H9 (cell line): Measurements from ENCODE around the gene TRAP1. TPM values are rescaled to one million over a fixed set of nuclear protein-coding genes. Genes with fewer than 3 reads are reported as not detected.

Experiments
- DNase-seq: peaks from one replicate; pipeline ENCODE4 v3.0.0-alpha.2; 2017
- H2AFZ ChIP-seq: one replicate; pipeline ENCODE4 v1.6.1; 2013; ENCODE audit warnings: mild to moderate bottlenecking, low read length, control low read depth, moderate library complexity
- H2AK5ac ChIP-seq: 2 replicates; pipeline ENCODE4 v1.6.1; 2013; ENCODE audit warnings: low read length, control low read depth, mixed read lengths; ENCODE audit not compliant: insufficient read length
- H2BK120ac ChIP-seq: one replicate; pipeline ENCODE4 v1.6.1; 2013; ENCODE audit warnings: low read depth, mild to moderate bottlenecking, low read length, control low read depth, inconsistent platforms; ENCODE audit not compliant: poor library complexity, severe bottlenecking
- H2BK12ac ChIP-seq: 2 replicates; pipeline ENCODE4 v1.6.1; 2013; ENCODE audit warnings: low read length, control low read depth, mixed read lengths, low read depth; ENCODE audit not compliant: insufficient read length
- H2BK15ac ChIP-seq: 2 replicates; pipeline ENCODE4 v1.6.1; 2013; ENCODE audit warnings: low read depth, low read length, control low read depth
- H2BK20ac ChIP-seq: one replicate; pipeline ENCODE4 v1.6.1; 2013; ENCODE audit warnings: low read depth, mild to moderate bottlenecking, low read length, control low read depth, inconsistent platforms; ENCODE audit not compliant: poor library complexity, severe bottlenecking
- H2BK5ac ChIP-seq: 2 replicates; pipeline ENCODE4 v1.6.1; 2013; ENCODE audit warnings: low read length, control low read depth, mixed read lengths; ENCODE audit not compliant: insufficient read length
- H3K14ac ChIP-seq: 2 replicates; pipeline ENCODE4 v1.6.1; 2013; ENCODE audit warnings: low read length, control low read depth; ENCODE audit not compliant: insufficient read depth
- H3K18ac ChIP-seq: 2 replicates; pipeline ENCODE4 v1.6.1; 2013; ENCODE audit warnings: low read depth, mild to moderate bottlenecking, mixed read lengths, low read length, control low read depth; ENCODE audit not compliant: insufficient read length
- H3K23ac ChIP-seq: 2 replicates; pipeline ENCODE4 v1.6.1; 2013; ENCODE audit warnings: low read length, control low read depth, mixed read lengths, low read depth; ENCODE audit not compliant: insufficient read length
- H3K23me2 ChIP-seq: 2 replicates; pipeline ENCODE4 v1.6.1; 2013; ENCODE audit warnings: low read depth, mild to moderate bottlenecking, mixed read lengths, low read length, control low read depth; ENCODE audit not compliant: insufficient read length, poor library complexity, severe bottlenecking
- H3K27ac ChIP-seq: 2 replicates; pipeline ENCODE4 v1.5.1; 2013; ENCODE audit warnings: low read length, control low read depth, mixed read lengths, low read depth; ENCODE audit not compliant: insufficient read length
- H3K27me3 ChIP-seq: 2 replicates; pipeline ENCODE4 v1.6.1; 2013; ENCODE audit warnings: low read length, control low read depth, inconsistent platforms; ENCODE audit not compliant: insufficient read depth
- H3K4ac ChIP-seq: 2 replicates; pipeline ENCODE4 v1.6.1; 2013; ENCODE audit warnings: low read depth, mild to moderate bottlenecking, control low read depth, inconsistent platforms, low read length, moderate library complexity
- H3K4me1 ChIP-seq: 2 replicates; pipeline ENCODE4 v1.6.1; 2013; ENCODE audit warnings: low read length, control low read depth, inconsistent platforms; ENCODE audit not compliant: insufficient read depth
- H3K4me2 ChIP-seq: 2 replicates; pipeline ENCODE4 v1.6.1; 2013; ENCODE audit warnings: low read length, control low read depth, mixed read lengths; ENCODE audit not compliant: insufficient read length, insufficient read depth
- H3K56ac ChIP-seq: 2 replicates; pipeline ENCODE4 v1.6.1; 2013; ENCODE audit warnings: low read depth, mild to moderate bottlenecking, mixed read lengths, low read length, control low read depth; ENCODE audit not compliant: insufficient read length
- H3K79me1 ChIP-seq: 2 replicates; pipeline ENCODE4 v1.6.1; 2013; ENCODE audit warnings: low read depth, mild to moderate bottlenecking, moderate library complexity, low read length, control low read depth, inconsistent platforms; ENCODE audit not compliant: insufficient read depth, poor library complexity, severe bottlenecking
- H3K79me2 ChIP-seq: 2 replicates; pipeline ENCODE4 v1.6.1; 2013; ENCODE audit warnings: low read length, control low read depth, inconsistent platforms; ENCODE audit not compliant: insufficient read depth
- H3K9ac ChIP-seq: 2 replicates; pipeline ENCODE4 v1.6.1; 2013; ENCODE audit warnings: low read length, control low read depth, mixed read lengths; ENCODE audit not compliant: insufficient read length; ENCODE audit errors: extremely low read depth
- H3K9me3 ChIP-seq: one replicate; pipeline ENCODE4 v1.6.1; 2013; ENCODE audit warnings: low read depth, low read length, inconsistent platforms; ENCODE audit not compliant: control insufficient read depth
- H3T11ph ChIP-seq: one replicate; pipeline ENCODE4 v1.6.1; 2013; ENCODE audit warnings: mild to moderate bottlenecking, low read length, control low read depth, inconsistent platforms
- H4K20me1 ChIP-seq: one replicate; pipeline ENCODE4 v1.6.1; 2013; ENCODE audit not compliant: control insufficient read depth, insufficient read length, insufficient read depth
- H4K5ac ChIP-seq: 2 replicates; pipeline ENCODE4 v1.6.1; 2013; ENCODE audit warnings: low read depth, mild to moderate bottlenecking, mixed read lengths, low read length, control low read depth; ENCODE audit not compliant: insufficient read length
- H4K8ac ChIP-seq: replicated peaks from 2 replicates; pipeline ENCODE4 v1.6.1; 2013; ENCODE audit warnings: low read length, control low read depth, mixed read lengths, low read depth; ENCODE audit not compliant: insufficient read length
- H4K91ac ChIP-seq: 2 replicates; pipeline ENCODE4 v1.6.1; 2013; ENCODE audit warnings: low read depth, mild to moderate bottlenecking, moderate library complexity, mixed read lengths, low read length, control low read depth; ENCODE audit not compliant: insufficient read length
- H3K27ac Mint-ChIP-seq, 3 experiments: 2 replicates in 2 of 3; 3 replicates in 1 of 3; pipeline ENCODE4 v1.8.0; 2020 to 2021; ENCODE audit warnings: mixed read lengths in 3 of 3, mild to moderate bottlenecking in 1 of 3, moderate library complexity in 1 of 3
- H3K27me3 Mint-ChIP-seq: 2 replicates; pipeline ENCODE4 v1.8.0; 2021; ENCODE audit warnings: low read depth, mild to moderate bottlenecking, moderate library complexity, mixed read lengths
- H3K36me3 Mint-ChIP-seq, 3 experiments: 2 replicates in 2 of 3; 3 replicates in 1 of 3; pipeline ENCODE4 v1.8.0; 2020 to 2021; ENCODE audit warnings: low read depth in 3 of 3, mixed read lengths in 3 of 3; ENCODE audit not compliant: insufficient read depth in 1 of 3
- H3K4me1 Mint-ChIP-seq, 2 experiments: 2 replicates each; pipeline ENCODE4 v1.8.0; 2020; ENCODE audit warnings: mixed read lengths in 2 of 2
- H3K4me3 Mint-ChIP-seq, 2 experiments: 2 replicates in 1 of 2; 3 replicates in 1 of 2; pipeline ENCODE4 v1.8.0; 2020 to 2021; ENCODE audit warnings: mild to moderate bottlenecking in 2 of 2, mixed read lengths in 2 of 2, moderate library complexity in 1 of 2
- H3K9me3 Mint-ChIP-seq, 2 experiments: 2 replicates in 1 of 2; 3 replicates in 1 of 2; pipeline ENCODE4 v1.8.0; 2020; ENCODE audit warnings: mild to moderate bottlenecking in 2 of 2, mixed read lengths in 2 of 2, moderate library complexity in 1 of 2
- CTCF ChIP-seq: fragments of 200-600 bp; sonication (generic); conservative IDR thresholded peaks from 3 replicates; pipeline ENCODE4 v1.8.0; 2021; ENCODE audit warnings: antibody characterized with exemption, mild to moderate bottlenecking
- WGBS: extraction: QIAGEN DNeasy Blood & Tissue Kit; methylation state at CpG from one replicate; pipeline ENCODE4 v1.1.7; 2013; ENCODE audit warnings: missing lambda C conversion rate, low lambda C conversion rate, mixed read lengths; ENCODE audit not compliant: insufficient read length; ENCODE audit errors: extremely low coverage; 5-methylcytosine and 5-hydroxymethylcytosine counted together
- total RNA-seq: library from RNA; stranded (reverse); gene quantifications from 2 replicates; pipeline ENCODE4 v1.2.1, GENCODE V29; 2021

TRAP1 gene
- total RNA-seq, 1 experiment from 2014 or later, result 211 TPM

- H3K9ac ChIP-seq, result no peak overlapping the region
- H3K27ac ChIP-seq, result no peak overlapping the region
- no CpG with 5 or more reads among the region's 18 CpGs for WGBS
- no peaks in the 10 kb centered on the region for H3K79me2 ChIP-seq
- no peaks in the 10 kb centered on the region for H4K20me1 ChIP-seq
- H3K4me3 Mint-ChIP-seq, result no peak overlapping the region
- no peak overlapping the region for H3K4me2 ChIP-seq
- DNase-seq, result no peak
- no peak overlapping the region for H4K8ac ChIP-seq
- no peak overlapping the region for H4K5ac ChIP-seq
- no peaks in the 10 kb centered on the region for H3K4me1 Mint-ChIP-seq
- no peak overlapping the region for H2AK5ac ChIP-seq
- H3K9me3 ChIP-seq, result no peaks in the 10 kb centered on the region
- no peak for TF ChIP-seq CTCF
- H3K23me2 ChIP-seq, result no peaks in the 10 kb centered on the region
- no peak overlapping the region for H3K4ac ChIP-seq
- no peak overlapping the region for H3T11ph ChIP-seq
- no peaks in the 10 kb centered on the region for H3K79me1 ChIP-seq
- H3K27ac Mint-ChIP-seq, result 0 out of 7 replicates have a peak overlapping the region, but pooled peaks of 1 of the 3 experiments have one; percentile 70
- peaks cover 52 to 88% (median 78%) of the 10 kb centered on the region in 3 experiments; a peak in 6 of 7 replicates for H3K36me3 Mint-ChIP-seq
- no peaks in the 10 kb centered on the region; the same call in 1 of the 2 replicates for H3K27me3 Mint-ChIP-seq
- H3K14ac ChIP-seq, result no peak overlapping the region
- no peak overlapping the region for H2AFZ ChIP-seq
- no peak overlapping the region for H4K91ac ChIP-seq
- no peak overlapping the region for H3K23ac ChIP-seq
- H2BK20ac ChIP-seq, result no peak overlapping the region
- H3K9me3 Mint-ChIP-seq, result no peaks in the 10 kb centered on the region
- no peak overlapping the region for H2BK5ac ChIP-seq
- no peak overlapping the region for H3K18ac ChIP-seq
- no peak overlapping the region for H2BK120ac ChIP-seq
- H3K4me1 ChIP-seq, result no peaks in the 10 kb centered on the region
- H2BK15ac ChIP-seq, result no peak overlapping the region
- no peak overlapping the region for H3K56ac ChIP-seq
- H3K27me3 ChIP-seq, result no peaks in the 10 kb centered on the region
- no peak overlapping the region for H2BK12ac ChIP-seq
Observed at GRCh38 chr16:3673201-3673600, 44.1 kb downstream of the TRAP1 start.
